GM08714 (cell line): Measurements from ENCODE around the gene PKP3.

ENCODE experiments used
- H3K4me3 ChIP-seq: fragments of 200-500 bp; sonication (Bioruptor generic); 2 replicates; pipeline ENCODE4 v1.5.1; 2014; ENCODE audit warnings: mild to moderate bottlenecking, low read length, inconsistent platforms
- ZNF274 ChIP-seq: IDR thresholded peaks from 2 replicates; pipeline ENCODE4 v1.6.1; 2012; ENCODE audit warnings: mild to moderate bottlenecking, low read depth, low read length

The PKP3 gene

GRCh38 chr11:438101-438844 lies 44.3 kb downstream of the PKP3 start:
- no peak overlapping the region for H3K4me3 ChIP-seq
- no peak for TF ChIP-seq ZNF274

- TF ChIP-seq ZNF274 = no peak
- no peak overlapping the region for H3K4me3 ChIP-seq
Observed at GRCh38 chr11:439315-440064, 45.5 kb downstream of the PKP3 start.

GRCh38 chr11:440065-441042 lies 46.3 kb downstream of the PKP3 start:
- no peak overlapping the region for H3K4me3 ChIP-seq
- no peak for TF ChIP-seq ZNF274

- H3K4me3 ChIP-seq = peak overlapping the region; percentile 61; the same call in 1 of the 2 replicates
- TF ChIP-seq ZNF274 = no peak
Observed at GRCh38 chr11:441043-441417, 47.0 kb downstream of the PKP3 start.

- TF ChIP-seq ZNF274 = no peak
- H3K4me3 ChIP-seq = peak within 1 kb of the TSS; percentile 61; the same call in 1 of the 2 replicates
Observed at GRCh38 chr11:441418-442274, 47.6 kb downstream of the PKP3 start, which contains the start of gene ANO9. Gene ANO9, minus strand, starts transcription at chr11:442011. Its CDS starts 85 bp downstream, at chr11:441926.

DNA sequence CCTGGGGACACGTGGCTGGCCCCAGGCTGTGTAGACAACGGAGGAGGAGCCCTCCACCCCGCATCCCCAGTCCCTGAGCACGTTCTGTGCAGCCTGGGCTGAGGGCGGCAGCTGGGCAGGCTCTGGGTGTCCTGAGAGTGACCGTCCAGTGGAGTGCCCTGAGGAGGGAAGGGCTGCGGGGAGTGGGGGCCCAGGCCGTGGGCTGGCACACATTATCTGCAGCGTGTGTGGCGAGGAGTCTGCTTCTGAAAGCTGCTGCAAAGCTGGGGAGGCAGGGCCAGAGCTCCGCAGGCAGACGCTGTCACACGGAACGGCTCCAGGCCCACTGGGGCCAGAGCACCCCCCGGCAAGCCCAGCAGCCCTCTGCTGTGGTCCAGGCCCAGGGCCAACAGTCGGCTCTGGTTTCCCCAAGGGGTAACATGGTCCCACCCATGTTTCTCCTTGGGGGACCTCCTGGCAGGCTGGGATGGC lies 48.6 kb downstream of the PKP3 start:
- no peak overlapping the region for H3K4me3 ChIP-seq
- TF ChIP-seq ZNF274 = no peak

- no peak overlapping the region for H3K4me3 ChIP-seq
- no peak for TF ChIP-seq ZNF274
Observed at GRCh38 chr11:443542-444199, 49.7 kb downstream of the PKP3 start.

DNA sequence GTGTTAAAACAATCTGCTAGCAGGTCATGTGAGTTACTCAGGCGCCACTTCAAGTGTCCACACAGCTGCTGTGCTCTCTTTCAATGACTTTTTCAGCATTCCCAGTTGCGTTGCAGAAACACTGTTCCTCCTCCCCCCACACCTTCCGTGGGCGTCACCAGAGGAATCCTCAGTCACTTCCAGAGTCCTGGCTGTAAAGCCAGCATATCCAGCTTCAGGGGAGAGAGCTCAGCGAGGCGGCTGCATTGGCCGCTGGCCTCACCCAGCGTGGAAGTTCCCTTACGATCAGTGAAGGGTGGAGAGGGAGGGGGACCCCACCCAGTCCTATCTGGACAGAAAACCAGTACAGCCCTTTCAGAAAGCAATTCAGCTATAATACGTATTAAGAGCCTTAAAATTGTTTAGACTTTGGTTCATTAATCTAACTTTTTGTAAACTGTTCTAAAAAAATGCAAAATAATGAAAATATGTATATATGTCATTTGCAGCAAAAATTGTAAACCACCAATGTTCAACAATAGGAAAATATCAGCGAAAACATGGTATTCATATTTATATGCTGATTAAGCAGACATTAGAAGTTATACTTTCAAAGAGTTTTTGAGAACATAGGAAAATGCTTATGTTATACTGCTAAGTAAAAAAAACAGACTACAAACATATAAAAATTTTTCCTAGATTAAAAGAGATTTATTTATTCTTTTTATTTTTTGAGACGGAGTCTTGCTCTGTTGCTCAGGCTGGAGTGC lies 50.6 kb downstream of the PKP3 start:
- no peak for TF ChIP-seq ZNF274
- H3K4me3 ChIP-seq = no peak overlapping the region

DNA sequence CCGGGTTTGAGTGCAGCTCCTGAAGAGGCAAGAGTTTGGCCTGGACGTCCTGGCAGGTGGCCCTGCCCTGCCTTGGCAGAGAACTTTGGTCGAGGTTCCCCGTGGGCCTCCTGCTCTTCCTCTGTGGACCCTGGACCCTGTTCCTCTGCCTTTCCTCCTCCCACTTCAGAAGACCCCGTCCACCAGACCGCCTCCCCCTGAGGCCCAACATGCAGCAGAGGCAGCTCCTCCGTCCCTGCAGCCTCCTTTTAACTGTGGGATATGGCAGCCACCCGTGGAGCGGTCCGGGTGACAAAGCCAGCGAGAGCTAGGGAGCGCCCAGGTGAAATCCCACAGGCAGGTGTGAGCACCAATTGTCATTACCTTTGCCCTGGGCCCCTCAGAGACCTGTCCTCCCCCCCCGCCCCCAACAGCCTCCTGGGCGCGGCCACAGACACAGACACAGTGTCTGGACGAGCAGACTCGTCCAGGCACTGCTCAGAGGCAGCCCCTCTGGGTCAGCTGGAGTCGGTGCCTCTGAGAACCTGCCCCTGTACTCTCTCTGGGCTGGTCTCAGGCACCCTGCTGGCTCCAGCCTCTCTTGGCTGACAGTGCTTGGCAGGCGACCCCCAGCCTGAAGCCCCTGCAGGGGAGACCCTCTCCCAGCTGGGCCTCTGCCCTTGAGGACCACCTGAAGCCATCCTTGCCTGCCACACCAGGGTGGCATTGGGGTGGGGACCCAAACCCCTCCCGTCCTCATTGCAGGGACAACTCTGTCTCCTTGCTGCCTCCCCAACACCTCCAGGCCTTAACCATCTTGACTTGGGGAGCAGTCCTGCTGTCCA lies 52.0 kb downstream of the PKP3 start:
- H3K4me3 ChIP-seq = no peak overlapping the region

GRCh38 chr11:446891-447290 lies 52.9 kb downstream of the PKP3 start:
- H3K4me3 ChIP-seq = no peak overlapping the region
- TF ChIP-seq ZNF274 = no peak

More for the DNA sequence above, 52.0 kb downstream of the PKP3 start:
- no peak for TF ChIP-seq ZNF274
